CD4-positive, alpha-beta T cell treated with Interleukin-1 beta for 1 hour (primary cell): ENCODE data around the gene DRICH1.
A peak's percentile ranks its signal among the peaks of the same experiment; 100 is the strongest.
"Not testable (repeated sequence)": the region's sequence is repeated elsewhere in the genome, so short reads cannot be mapped to it uniquely, and the experiment has no call there.

Experiments
- DNase-seq, 2 donors: peaks; one replicate each; pipeline ENCODE4 v3.0.0-alpha.2; 2020 to 2022

DRICH1 gene

GRCh38 chr22:23646526-23646925 lies 14.4 kb upstream of the DRICH1 start:
- DNase-seq: not testable (repeated sequence)

GRCh38 chr22:23640206-23640605 lies 8.1 kb upstream of the DRICH1 start:
- not testable (repeated sequence) for DNase-seq

- no peak for DNase-seq
Measured at GRCh38 chr22:23639661-23640060, 7.5 kb upstream of the DRICH1 start.

GRCh38 chr22:23638611-23639010 lies 6.5 kb upstream of the DRICH1 start:
- no peak for DNase-seq

GRCh38 chr22:23635291-23635690 lies 3.2 kb upstream of the DRICH1 start:
- not testable (repeated sequence) for DNase-seq

GRCh38 chr22:23628056-23628743 lies 3.9 kb downstream of the DRICH1 start:
- not testable (repeated sequence) for DNase-seq

- peak; percentile 60 to 64 for DNase-seq
Measured at GRCh38 chr22:23627401-23628055, 4.6 kb downstream of the DRICH1 start.

GRCh38 chr22:23626286-23626975 lies 5.7 kb downstream of the DRICH1 start:
- DNase-seq: no peak

GRCh38 chr22:23622634-23623033 lies 9.5 kb downstream of the DRICH1 start:
- no peak for DNase-seq

GRCh38 chr22:23621916-23622315 lies 10.2 kb downstream of the DRICH1 start:
- DNase-seq: not testable (repeated sequence)

- DNase-seq: no peak
Measured at GRCh38 chr22:23621082-23621780, 10.9 kb downstream of the DRICH1 start.

GRCh38 chr22:23613193-23613972 lies 18.7 kb downstream of the DRICH1 start:
- no peak for DNase-seq

- no peak for DNase-seq
Measured at GRCh38 chr22:23609983-23610781, 21.9 kb downstream of the DRICH1 start.

GRCh38 chr22:23608583-23608982 lies 23.5 kb downstream of the DRICH1 start:
- DNase-seq: no peak

GRCh38 chr22:23606204-23607131 lies 25.7 kb downstream of the DRICH1 start:
- DNase-seq: no peak

- DNase-seq: no peak
Measured at GRCh38 chr22:23604939-23605712, 27.0 kb downstream of the DRICH1 start.

- no peak for DNase-seq
Measured at GRCh38 chr22:23603266-23603665, 28.9 kb downstream of the DRICH1 start.

GRCh38 chr22:23598805-23599518 lies 33.2 kb downstream of the DRICH1 start:
- no peak for DNase-seq
